GM23338 (cell line): ENCODE data around the gene SEMA4D. TPM values are rescaled to one million over a fixed set of nuclear protein-coding genes. Genes with fewer than 3 reads are reported as not detected.

Experiments
- ATAC-seq: fragments of 200-7000 bp; cut with Tn5 transposase; 3 replicates; pipeline ENCODE4 v1.9.1; 2020
- DNase-seq: peaks from one replicate; pipeline ENCODE4 v3.0.0-alpha.2; 2015; ENCODE audit warnings: low spot score
- H2AFZ ChIP-seq: fragments of 200-600 bp; sonication (generic); 2 replicates; pipeline ENCODE4 v1.8.0; 2016; ENCODE audit warnings: antibody characterized with exemption, mild to moderate bottlenecking, moderate library complexity
- H3F3A ChIP-seq: fragments of 200-600 bp; sonication (generic); replicated peaks from 2 replicates; pipeline ENCODE4 v1.8.0; 2017; ENCODE audit warnings: antibody characterized with exemption, mixed run types, low read depth
- H3K27ac ChIP-seq: fragments of 200-600 bp; sonication (generic); 2 replicates; pipeline ENCODE4 v1.6.1; 2016; ENCODE audit warnings: low read depth
- H3K27me3 ChIP-seq: fragments of 200-600 bp; sonication (generic); 2 replicates; pipeline ENCODE4 v1.8.0; 2016; ENCODE audit warnings: mild to moderate bottlenecking, mixed run types, moderate library complexity; ENCODE audit not compliant: insufficient read depth
- H3K36me3 ChIP-seq: fragments of 200-600 bp; sonication (generic); 2 replicates; pipeline ENCODE4 v1.8.0; 2016; ENCODE audit warnings: mild to moderate bottlenecking; ENCODE audit not compliant: insufficient read depth
- H3K4me1 ChIP-seq: fragments of 200-600 bp; sonication (generic); 2 replicates; pipeline ENCODE4 v1.8.0; 2016; ENCODE audit warnings: mild to moderate bottlenecking, moderate library complexity; ENCODE audit not compliant: insufficient read depth
- H3K4me2 ChIP-seq: fragments of 200-600 bp; sonication (generic); 2 replicates; pipeline ENCODE4 v1.7.1; 2017; ENCODE audit warnings: mixed run types
- H3K4me3 ChIP-seq: fragments of 200-600 bp; sonication (generic); 2 replicates; pipeline ENCODE4 v1.6.1; 2016; ENCODE audit warnings: mixed run types
- H3K79me2 ChIP-seq: fragments of 200-600 bp; sonication (generic); replicated peaks from 2 replicates; pipeline ENCODE4 v1.8.0; 2017; ENCODE audit warnings: mild to moderate bottlenecking; ENCODE audit not compliant: insufficient read depth
- H3K9me2 ChIP-seq: fragments of 200-600 bp; sonication (generic); 2 replicates; pipeline ENCODE4 v1.8.0; 2017; ENCODE audit not compliant: insufficient read depth
- H4K20me1 ChIP-seq: fragments of 200-600 bp; sonication (generic); replicated peaks from 2 replicates; pipeline ENCODE4 v1.8.0; 2017; ENCODE audit warnings: mild to moderate bottlenecking; ENCODE audit not compliant: insufficient read depth
- H3K27ac Mint-ChIP-seq: 2 replicates; pipeline ENCODE4 v1.8.0; 2020; ENCODE audit warnings: inconsistent platforms, mild to moderate bottlenecking, moderate library complexity, mixed read lengths
- H3K27me3 Mint-ChIP-seq: 3 replicates; pipeline ENCODE4 v1.8.0; 2022; ENCODE audit warnings: low read depth, mild to moderate bottlenecking, moderate library complexity, mixed read lengths, inconsistent platforms; ENCODE audit not compliant: insufficient read depth, poor library complexity
- H3K36me3 Mint-ChIP-seq: 3 replicates; pipeline ENCODE4 v1.8.0; 2021; ENCODE audit warnings: low read depth, mild to moderate bottlenecking, inconsistent platforms, moderate library complexity, mixed read lengths
- H3K4me1 Mint-ChIP-seq: 3 replicates; pipeline ENCODE4 v1.8.0; 2020; ENCODE audit warnings: mild to moderate bottlenecking, inconsistent platforms, mixed read lengths
- H3K4me3 Mint-ChIP-seq: 3 replicates; pipeline ENCODE4 v1.8.0; 2021; ENCODE audit warnings: moderate library complexity, mild to moderate bottlenecking, inconsistent platforms, mixed read lengths
- H3K9me3 Mint-ChIP-seq: 3 replicates; pipeline ENCODE4 v1.8.0; 2020; ENCODE audit warnings: moderate library complexity, mild to moderate bottlenecking, inconsistent platforms, mixed read lengths
- CTCF ChIP-seq, 2 experiments: fragments of 200-600 bp in 1 of 2; sonication (generic) in 1 of 2; conservative IDR thresholded peaks; 2 replicates each; pipeline versions ENCODE4 v1.5.1 to v1.6.1; 2016 to 2017; ENCODE audit warnings: antibody characterized with exemption in 2 of 2, low read depth in 2 of 2, mild to moderate bottlenecking in 2 of 2, moderate library complexity in 1 of 2
- EZH2 ChIP-seq: fragments of 200-600 bp; sonication (generic); IDR thresholded peaks from one replicate; pipeline ENCODE4 v1.8.0; 2017; ENCODE audit warnings: antibody characterized with exemption, mild to moderate bottlenecking, low read depth; ENCODE audit not compliant: unreplicated experiment
- EZH2phosphoT487 ChIP-seq: fragments of 200-600 bp; sonication (generic); IDR thresholded peaks from one replicate; pipeline ENCODE4 v1.8.1; 2018; ENCODE audit warnings: antibody characterized with exemption; ENCODE audit not compliant: unreplicated experiment
- JUNB ChIP-seq: IDR thresholded peaks from one replicate; pipeline ENCODE4 v1.6.1; 2016; ENCODE audit warnings: antibody characterized with exemption; ENCODE audit not compliant: unreplicated experiment
- POLR2AphosphoS5 ChIP-seq: IDR thresholded peaks from 2 replicates; pipeline ENCODE4 v1.6.1; 2016; ENCODE audit warnings: antibody characterized with exemption, low read depth
- REST ChIP-seq: IDR thresholded peaks from one replicate; pipeline ENCODE4 v1.6.1; 2018; ENCODE audit warnings: antibody characterized with exemption; ENCODE audit not compliant: unreplicated experiment
- ZNF331 ChIP-seq: fragments of 250-450 bp; sonication (Bioruptor Pico); IDR thresholded peaks from 2 replicates; pipeline ENCODE4 v1.5.0; 2020; ENCODE audit warnings: low read depth, mild to moderate bottlenecking, moderate library complexity
- ZNF462 ChIP-seq: fragments of 250-450 bp; sonication (Bioruptor Pico); IDR thresholded peaks from 2 replicates; pipeline ENCODE4 v1.5.0; 2020; ENCODE audit warnings: mild to moderate bottlenecking, moderate library complexity
- polyA plus RNA-seq: library from polyadenylated mRNA; unstranded; fragments of >200 nt; fragmentation: Nextera tagmentation; extraction: Ambion mirVana; gene quantifications from 2 replicates; pipeline ENCODE4 v1.2.1, GENCODE V29; 2016
- total RNA-seq: library from RNA; depleted of rRNA; stranded (reverse); fragments of >200 nt; shearing (Covaris generic); gene quantifications from 2 replicates; pipeline ENCODE4 v1.2.3, GENCODE V29; 2014

SEMA4D gene
- total and polyA plus RNA-seq, 2 experiments from 2014 or later, result 19.3 to 63.0 TPM

- TF ChIP-seq REST (no peak), EZH2 (no peak), ZNF331 (no peak)
Observed at GRCh38 chr9:89527084-89527483, 29.2 kb upstream of the SEMA4D start (continued).

- Histone ChIP-seq H3F3A (no peaks in the 10 kb centered on the region), H3K79me2 (no peaks in the 10 kb centered on the region), H3K27me3 (no peaks in the 10 kb centered on the region), H3K9me2 (peaks cover 3% of the 10 kb centered on the region; the same call in 1 of the 2 replicates), H3K4me1 (no peaks in the 10 kb centered on the region), H3K4me3 (no peak overlapping the region), H4K20me1 (no peaks in the 10 kb centered on the region), H3K27ac (no peak overlapping the region), H3K36me3 (no peaks in the 10 kb centered on the region), H2AFZ (no peak overlapping the region), H3K4me2 (no peak overlapping the region)
- H3K9me3 Mint-ChIP-seq, result peaks cover 11% of the 10 kb centered on the region; the same call in 2 of the 3 replicates
- H3K27me3 Mint-ChIP-seq, result peaks cover 6% of the 10 kb centered on the region
- H3K4me3 Mint-ChIP-seq, result no peak overlapping the region
- ATAC-seq, result no peak
- no peak for DNase-seq
- peaks cover 4% of the 10 kb centered on the region; the same call in 2 of the 3 replicates for H3K4me1 Mint-ChIP-seq
- H3K27ac Mint-ChIP-seq, result no peak overlapping the region
- H3K36me3 Mint-ChIP-seq, result no peaks in the 10 kb centered on the region
- TF ChIP-seq CTCF (conservative IDR thresholded peaks at IDR 0.05; ENCODE audit: low read depth in 2 of 2) (no peak), EZH2 (no peak), EZH2phosphoT487 (no peak), POLR2AphosphoS5 (no peak), JUNB (no peak), ZNF331 (no peak), ZNF462 (CRISPR knock-in tag) (no peak), REST (no peak)
Observed at GRCh38 chr9:89526667-89527066, 28.8 kb upstream of the SEMA4D start.
